WI38 (cell line): ENCODE data around the gene WDR43.

ENCODE experiments used
- H3K4me3 ChIP-seq: 2 replicates; pipeline ENCODE4 v1.5.1; 2011; ENCODE audit warnings: low read depth, mild to moderate bottlenecking, control low read depth, low read length
- TF ChIP-seq, protein P1 (sequence below): IDR thresholded peaks from 2 replicates; pipeline ENCODE4 v1.5.1; 2012; ENCODE audit warnings: low read depth, mild to moderate bottlenecking, control low read depth, low read length

WDR43 gene

DNA sequence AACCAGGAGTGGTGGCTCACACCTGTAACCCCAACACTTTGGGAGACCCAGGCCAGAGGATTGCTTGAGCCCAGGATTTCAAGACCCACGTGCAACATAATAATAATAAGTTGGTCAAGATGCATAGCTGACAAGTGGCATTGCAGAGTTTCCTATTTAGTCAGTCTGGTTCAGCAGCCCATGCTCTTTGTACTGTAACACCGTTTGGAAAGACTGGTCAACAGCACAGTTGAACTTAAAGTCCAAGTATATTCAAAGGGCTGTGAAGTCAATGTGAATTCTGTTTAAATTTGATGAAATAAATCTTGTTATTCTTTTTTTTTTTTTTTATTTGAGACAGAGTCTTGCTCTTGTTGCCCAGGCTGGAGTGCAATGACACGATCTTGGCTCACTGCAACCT, 22.8 kb upstream of the WDR43 start:
- TF ChIP-seq, protein P1, sequence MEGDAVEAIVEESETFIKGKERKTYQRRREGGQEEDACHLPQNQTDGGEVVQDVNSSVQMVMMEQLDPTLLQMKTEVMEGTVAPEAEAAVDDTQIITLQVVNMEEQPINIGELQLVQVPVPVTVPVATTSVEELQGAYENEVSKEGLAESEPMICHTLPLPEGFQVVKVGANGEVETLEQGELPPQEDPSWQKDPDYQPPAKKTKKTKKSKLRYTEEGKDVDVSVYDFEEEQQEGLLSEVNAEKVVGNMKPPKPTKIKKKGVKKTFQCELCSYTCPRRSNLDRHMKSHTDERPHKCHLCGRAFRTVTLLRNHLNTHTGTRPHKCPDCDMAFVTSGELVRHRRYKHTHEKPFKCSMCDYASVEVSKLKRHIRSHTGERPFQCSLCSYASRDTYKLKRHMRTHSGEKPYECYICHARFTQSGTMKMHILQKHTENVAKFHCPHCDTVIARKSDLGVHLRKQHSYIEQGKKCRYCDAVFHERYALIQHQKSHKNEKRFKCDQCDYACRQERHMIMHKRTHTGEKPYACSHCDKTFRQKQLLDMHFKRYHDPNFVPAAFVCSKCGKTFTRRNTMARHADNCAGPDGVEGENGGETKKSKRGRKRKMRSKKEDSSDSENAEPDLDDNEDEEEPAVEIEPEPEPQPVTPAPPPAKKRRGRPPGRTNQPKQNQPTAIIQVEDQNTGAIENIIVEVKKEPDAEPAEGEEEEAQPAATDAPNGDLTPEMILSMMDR: no peak
- no peak overlapping the region for H3K4me3 ChIP-seq

DNA sequence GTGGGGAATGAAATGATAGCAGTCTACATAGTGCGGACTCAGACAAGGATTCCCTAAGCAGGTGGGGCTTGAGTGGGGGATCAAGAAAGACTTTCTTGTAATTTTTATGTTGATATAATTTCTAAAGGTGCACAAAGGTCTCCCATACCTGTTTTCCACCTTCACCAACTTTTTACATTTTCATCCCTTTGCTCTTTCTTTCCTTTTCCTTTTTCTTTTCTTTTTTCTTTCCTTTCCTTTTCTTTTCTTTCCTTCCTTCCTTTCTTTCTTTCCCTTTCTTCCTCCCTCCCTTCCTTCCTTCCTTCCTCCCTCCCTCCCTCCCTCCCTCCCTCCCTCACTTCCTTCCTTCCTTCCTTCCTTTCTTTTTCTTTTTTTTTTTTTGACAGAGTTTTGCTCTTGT, 14.3 kb upstream of the WDR43 start:
- TF ChIP-seq, protein P1: no peak
- H3K4me3 ChIP-seq: no peak overlapping the region

DNA sequence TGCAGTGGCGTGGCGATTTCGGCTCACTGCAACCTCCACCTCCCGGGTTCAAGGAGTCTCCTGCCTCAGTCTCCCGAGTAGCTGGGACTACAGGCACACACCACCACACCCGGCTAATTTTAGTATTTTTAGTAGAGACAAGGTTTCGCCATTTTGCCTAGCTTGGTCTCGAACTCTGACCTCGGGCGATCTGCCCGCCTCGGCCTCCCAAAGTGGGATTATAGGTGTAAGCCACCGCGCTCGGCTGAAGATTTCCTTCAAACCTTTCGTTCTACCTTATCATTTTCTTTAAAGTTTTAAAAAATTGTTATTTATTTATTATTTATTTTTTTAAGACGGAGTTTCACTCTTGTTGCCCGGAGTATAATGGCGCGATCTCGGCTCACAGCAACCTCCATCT, 979 bp upstream of the WDR43 start:
- TF ChIP-seq, protein P1: no peak
- no peak overlapping the region for H3K4me3 ChIP-seq

DNA sequence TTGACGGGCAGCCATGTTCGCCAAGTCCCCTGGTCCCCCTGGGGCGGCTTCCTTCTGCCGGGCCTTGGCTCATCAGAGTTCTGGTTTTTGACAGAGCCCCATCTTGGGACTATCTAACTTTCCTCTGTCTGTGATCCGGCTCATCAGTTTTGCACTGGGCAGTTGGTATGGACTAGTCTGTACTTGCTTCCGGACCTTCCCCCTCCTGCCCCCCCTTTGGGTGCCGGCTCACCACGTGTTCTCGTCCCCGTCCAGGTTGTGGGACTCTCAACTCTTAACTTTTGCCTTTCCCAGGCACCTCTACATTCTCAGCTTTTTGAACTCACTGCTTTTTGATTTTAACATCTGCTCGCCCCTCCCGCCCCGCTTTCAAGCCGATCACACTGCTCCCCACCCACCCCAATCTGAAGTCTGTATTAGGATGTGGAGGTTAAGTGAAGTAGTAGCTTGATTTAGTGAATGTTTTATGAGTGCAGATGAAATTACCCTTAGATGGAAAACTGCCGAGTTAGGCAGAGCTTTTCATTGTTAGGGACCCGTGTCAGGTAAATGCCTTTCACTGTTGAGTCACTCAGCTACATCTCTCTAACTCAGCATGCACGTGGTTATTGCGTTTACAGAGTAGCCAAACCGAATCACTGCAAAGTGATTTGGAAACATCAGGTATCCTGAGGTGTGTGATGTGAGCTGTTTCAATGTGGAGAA, 874 bp downstream of the WDR43 start:
- TF ChIP-seq, protein P1: no peak
- H3K4me3 ChIP-seq: peak overlapping the region; percentile 97

DNA sequence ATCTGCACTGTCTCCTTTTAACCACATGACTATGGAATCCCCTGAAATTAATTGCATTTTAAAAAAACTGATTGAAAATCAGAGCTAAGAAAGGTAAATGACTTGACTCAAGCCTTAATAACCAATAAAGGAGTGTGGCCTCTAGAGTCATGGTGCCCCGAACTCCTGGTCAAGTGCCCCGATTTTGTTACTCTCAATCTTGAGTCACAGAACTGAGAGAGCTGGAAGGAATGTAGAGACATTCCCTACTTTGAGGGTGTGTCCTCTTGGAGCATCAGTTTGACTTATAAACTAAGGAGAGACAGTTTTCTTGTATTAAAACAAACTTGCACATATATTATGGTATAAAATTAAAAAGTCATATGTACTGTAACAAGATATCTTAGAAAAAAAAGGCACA, 2.4 kb downstream of the WDR43 start:
- TF ChIP-seq, protein P1: no peak
- H3K4me3 ChIP-seq: peak overlapping the region; percentile 97

DNA sequence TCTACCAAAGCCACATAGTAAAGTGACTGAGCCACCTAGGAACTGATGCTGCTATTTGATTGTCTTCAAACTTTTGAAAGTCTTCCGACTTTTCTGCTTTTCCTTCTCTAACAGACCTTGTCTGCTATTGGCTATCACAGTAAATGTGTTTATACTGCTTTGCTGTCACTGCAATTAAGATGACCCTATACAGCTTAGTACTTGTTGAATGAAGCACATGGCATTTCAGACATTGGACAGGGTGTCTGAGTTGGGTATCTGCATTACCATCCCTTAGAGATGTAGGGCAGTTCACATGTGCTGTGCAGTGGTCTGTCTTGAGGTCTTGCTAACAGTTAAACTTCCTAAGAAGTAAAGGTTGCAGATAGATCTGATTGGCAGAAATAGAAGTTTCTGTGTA, 3.6 kb downstream of the WDR43 start:
- TF ChIP-seq, protein P1: no peak
- no peak overlapping the region for H3K4me3 ChIP-seq

DNA sequence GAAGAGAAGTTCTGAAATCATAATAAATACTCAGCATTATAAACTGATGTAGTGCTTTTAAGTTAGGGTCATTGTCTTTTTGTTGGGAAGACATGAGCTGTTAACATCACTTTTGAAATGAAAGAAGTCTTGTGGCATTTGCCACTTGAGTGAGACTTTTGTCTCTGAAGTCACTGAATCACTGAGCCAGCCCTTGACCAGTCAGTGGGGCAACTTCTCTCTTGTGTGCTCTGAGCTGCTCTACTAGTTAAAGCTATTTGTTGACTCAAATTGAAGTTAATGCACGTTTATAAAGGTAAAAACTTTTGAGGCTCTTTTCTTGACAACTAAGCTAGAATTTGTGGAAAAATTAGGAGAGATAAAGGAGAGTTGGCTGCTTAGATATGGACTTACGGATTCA, 6.7 kb downstream of the WDR43 start:
- H3K4me3 ChIP-seq: no peak overlapping the region
- TF ChIP-seq, protein P1: no peak
